PFSK-1 (cell line): Measurements from ENCODE around the gene OTUB2.

Experiments
- FOXP2 ChIP-seq: optimal IDR thresholded peaks from 2 replicates; pipeline ENCODE3; 2011; ENCODE audit warnings: borderline replicate concordance, control low read depth, inconsistent platforms; ENCODE audit not compliant: insufficient read depth; ENCODE audit errors: extremely low read length, extremely low read depth
- POLR2AphosphoS5 ChIP-seq: IDR thresholded peaks from 2 replicates; pipeline ENCODE4 v1.6.1; 2012; ENCODE audit warnings: low read depth, mild to moderate bottlenecking, control low read depth, low read length, moderate library complexity
- SIN3A ChIP-seq: IDR thresholded peaks from 2 replicates; pipeline ENCODE4 v1.6.1; 2012; ENCODE audit warnings: mild to moderate bottlenecking, low read length, moderate library complexity, borderline replicate concordance; ENCODE audit not compliant: insufficient read depth
- TAF1 ChIP-seq: IDR thresholded peaks from 2 replicates; pipeline ENCODE4 v1.6.1; 2012; ENCODE audit warnings: low read length, control low read depth, borderline replicate concordance; ENCODE audit not compliant: insufficient read depth
- TF ChIP-seq, protein P1 (sequence below), 2 experiments: IDR thresholded peaks; 2 replicates each; pipeline versions ENCODE4 v1.6.1 to v1.8.0; 2011 to 2012; ENCODE audit warnings: low read depth in 2 of 2, low read length in 2 of 2, control low read depth in 1 of 2, inconsistent platforms in 1 of 2, mild to moderate bottlenecking in 1 of 2, moderate library complexity in 1 of 2; ENCODE audit not compliant: insufficient read depth in 1 of 2

- TF ChIP-seq POLR2AphosphoS5: no peak
- TF ChIP-seq TAF1: no peak
- TF ChIP-seq, protein P1, sequence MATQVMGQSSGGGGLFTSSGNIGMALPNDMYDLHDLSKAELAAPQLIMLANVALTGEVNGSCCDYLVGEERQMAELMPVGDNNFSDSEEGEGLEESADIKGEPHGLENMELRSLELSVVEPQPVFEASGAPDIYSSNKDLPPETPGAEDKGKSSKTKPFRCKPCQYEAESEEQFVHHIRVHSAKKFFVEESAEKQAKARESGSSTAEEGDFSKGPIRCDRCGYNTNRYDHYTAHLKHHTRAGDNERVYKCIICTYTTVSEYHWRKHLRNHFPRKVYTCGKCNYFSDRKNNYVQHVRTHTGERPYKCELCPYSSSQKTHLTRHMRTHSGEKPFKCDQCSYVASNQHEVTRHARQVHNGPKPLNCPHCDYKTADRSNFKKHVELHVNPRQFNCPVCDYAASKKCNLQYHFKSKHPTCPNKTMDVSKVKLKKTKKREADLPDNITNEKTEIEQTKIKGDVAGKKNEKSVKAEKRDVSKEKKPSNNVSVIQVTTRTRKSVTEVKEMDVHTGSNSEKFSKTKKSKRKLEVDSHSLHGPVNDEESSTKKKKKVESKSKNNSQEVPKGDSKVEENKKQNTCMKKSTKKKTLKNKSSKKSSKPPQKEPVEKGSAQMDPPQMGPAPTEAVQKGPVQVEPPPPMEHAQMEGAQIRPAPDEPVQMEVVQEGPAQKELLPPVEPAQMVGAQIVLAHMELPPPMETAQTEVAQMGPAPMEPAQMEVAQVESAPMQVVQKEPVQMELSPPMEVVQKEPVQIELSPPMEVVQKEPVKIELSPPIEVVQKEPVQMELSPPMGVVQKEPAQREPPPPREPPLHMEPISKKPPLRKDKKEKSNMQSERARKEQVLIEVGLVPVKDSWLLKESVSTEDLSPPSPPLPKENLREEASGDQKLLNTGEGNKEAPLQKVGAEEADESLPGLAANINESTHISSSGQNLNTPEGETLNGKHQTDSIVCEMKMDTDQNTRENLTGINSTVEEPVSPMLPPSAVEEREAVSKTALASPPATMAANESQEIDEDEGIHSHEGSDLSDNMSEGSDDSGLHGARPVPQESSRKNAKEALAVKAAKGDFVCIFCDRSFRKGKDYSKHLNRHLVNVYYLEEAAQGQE (IDR thresholded peaks at IDR 0.05; ENCODE audit: insufficient read depth in 1 of 2, low read depth in 2 of 2, low read length in 2 of 2): no peak
- no peak for TF ChIP-seq SIN3A
- no peak for TF ChIP-seq FOXP2
These were observed 23.5 kb downstream of the OTUB2 start for GRCh38 chr14:94049625-94050023.
